Breast epithelium (tissue), 4 donors: ENCODE results near the gene MBOAT2. TPM values are rescaled to one million over a fixed set of nuclear protein-coding genes. Genes with fewer than 3 reads are reported as not detected.

Experiments used
- DNase-seq, 2 donors: peaks; one replicate each; pipeline ENCODE4 v3.0.0-alpha.2; 2019; ENCODE audit warnings: low spot score in 2 of 2
- H3K27ac ChIP-seq, 2 donors: fragments of 200-600 bp; sonication (generic) in 1 of 2; one replicate each; pipeline ENCODE4 v1.5.1; 2016 to 2019; ENCODE audit warnings: mild to moderate bottlenecking in 1 of 2
- H3K27me3 ChIP-seq, 2 donors: fragments of 200-600 bp; sonication (generic) in 1 of 2; one replicate each; pipeline versions ENCODE4 v1.5.1 to v1.6.0; 2017 to 2019; ENCODE audit warnings: control low read depth in 1 of 2, mild to moderate bottlenecking in 1 of 2
- H3K36me3 ChIP-seq: fragments of 200-600 bp; one replicate; pipeline ENCODE4 v1.5.1; 2019
- H3K4me1 ChIP-seq, 2 donors: fragments of 200-600 bp; sonication (generic); one replicate each; pipeline ENCODE4 v1.5.1; 2016 to 2019; ENCODE audit warnings: control low read depth in 1 of 2
- H3K4me3 ChIP-seq, 3 donors: fragments of 200-600 bp; sonication (generic); 1 replicate in 2 of 3; 2 replicates in 1 of 3; pipeline ENCODE4 v1.5.1; 2016 to 2019; ENCODE audit warnings: mild to moderate bottlenecking in 3 of 3, moderate library complexity in 2 of 3
- H3K9me3 ChIP-seq, 2 donors: fragments of 200-600 bp; sonication (generic) in 1 of 2; one replicate each; pipeline ENCODE4 v1.5.1; 2016 to 2019; ENCODE audit warnings: control low read depth in 1 of 2
- POLR2A ChIP-seq: fragments of 450-650 bp; IDR thresholded peaks from one replicate; pipeline ENCODE4 v1.6.1; 2016; ENCODE audit warnings: antibody characterized with exemption, mild to moderate bottlenecking, moderate library complexity
- POLR2AphosphoS5 ChIP-seq, 3 donors: sonication (generic); formaldehyde crosslinking; IDR thresholded peaks; one replicate each; pipeline ENCODE4 v1.6.1; 2017; ENCODE audit warnings: antibody characterized with exemption in 3 of 3
- intact Hi-C: fragments of 100-400 bp; cut with DNase I; formaldehyde crosslinking; loops from one replicate; pipeline ENCODE4 v1.15.1; 2023; ENCODE audit warnings: low total_unique reads
- total RNA-seq, 3 donors: library from RNA; depleted of rRNA; stranded (reverse); fragments of >200 nt; gene quantifications; one replicate each; pipeline ENCODE4 v1.1.0, GENCODE V29; 2016
- TF ChIP-seq, protein P1 (sequence below), 3 donors: fragments of 450-650 bp; IDR thresholded peaks; one replicate each; pipeline ENCODE4 v1.5.1; 2016 to 2017; ENCODE audit warnings: antibody characterized with exemption in 3 of 3, mild to moderate bottlenecking in 3 of 3, moderate library complexity in 3 of 3

Gene MBOAT2
- total RNA-seq, 3 donors from 2014 or later: 6.4 to 41.0 (median 23.6) TPM

DNA sequence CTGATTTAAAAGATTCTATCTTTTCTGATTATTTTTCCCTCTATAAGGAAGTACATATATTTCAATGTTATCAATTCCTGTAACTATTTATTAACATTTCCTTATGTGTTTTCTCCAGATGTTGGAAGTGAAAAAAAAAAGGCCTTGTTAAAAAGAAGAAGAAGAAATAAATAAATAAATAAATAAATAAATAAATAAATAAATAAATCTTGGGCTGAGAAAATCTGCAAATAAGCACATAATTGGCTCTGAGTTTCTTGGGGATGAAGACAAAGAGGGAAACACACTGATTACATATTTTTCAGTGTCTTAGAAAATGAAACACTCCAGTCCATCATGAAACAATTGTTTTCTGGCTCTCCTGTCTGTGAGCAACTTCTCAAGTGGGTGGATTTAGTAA lies 21.1 kb upstream of the MBOAT2 start:
- Histone ChIP-seq H3K4me1 (no peaks in the 10 kb centered on the region), H3K27me3 (no peaks in the 10 kb centered on the region), H3K4me3 (no peak overlapping the region), H3K36me3 (no peaks in the 10 kb centered on the region), H3K9me3 (no peaks in the 10 kb centered on the region), H3K27ac (no peak overlapping the region)
- intact Hi-C loops: no loop called here
- TF ChIP-seq, protein P1, sequence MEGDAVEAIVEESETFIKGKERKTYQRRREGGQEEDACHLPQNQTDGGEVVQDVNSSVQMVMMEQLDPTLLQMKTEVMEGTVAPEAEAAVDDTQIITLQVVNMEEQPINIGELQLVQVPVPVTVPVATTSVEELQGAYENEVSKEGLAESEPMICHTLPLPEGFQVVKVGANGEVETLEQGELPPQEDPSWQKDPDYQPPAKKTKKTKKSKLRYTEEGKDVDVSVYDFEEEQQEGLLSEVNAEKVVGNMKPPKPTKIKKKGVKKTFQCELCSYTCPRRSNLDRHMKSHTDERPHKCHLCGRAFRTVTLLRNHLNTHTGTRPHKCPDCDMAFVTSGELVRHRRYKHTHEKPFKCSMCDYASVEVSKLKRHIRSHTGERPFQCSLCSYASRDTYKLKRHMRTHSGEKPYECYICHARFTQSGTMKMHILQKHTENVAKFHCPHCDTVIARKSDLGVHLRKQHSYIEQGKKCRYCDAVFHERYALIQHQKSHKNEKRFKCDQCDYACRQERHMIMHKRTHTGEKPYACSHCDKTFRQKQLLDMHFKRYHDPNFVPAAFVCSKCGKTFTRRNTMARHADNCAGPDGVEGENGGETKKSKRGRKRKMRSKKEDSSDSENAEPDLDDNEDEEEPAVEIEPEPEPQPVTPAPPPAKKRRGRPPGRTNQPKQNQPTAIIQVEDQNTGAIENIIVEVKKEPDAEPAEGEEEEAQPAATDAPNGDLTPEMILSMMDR (IDR thresholded peaks at IDR 0.05): no peak
- TF ChIP-seq POLR2AphosphoS5 (IDR thresholded peaks at IDR 0.05) (no peak), POLR2A (no peak)
- DNase-seq: no peak

DNA sequence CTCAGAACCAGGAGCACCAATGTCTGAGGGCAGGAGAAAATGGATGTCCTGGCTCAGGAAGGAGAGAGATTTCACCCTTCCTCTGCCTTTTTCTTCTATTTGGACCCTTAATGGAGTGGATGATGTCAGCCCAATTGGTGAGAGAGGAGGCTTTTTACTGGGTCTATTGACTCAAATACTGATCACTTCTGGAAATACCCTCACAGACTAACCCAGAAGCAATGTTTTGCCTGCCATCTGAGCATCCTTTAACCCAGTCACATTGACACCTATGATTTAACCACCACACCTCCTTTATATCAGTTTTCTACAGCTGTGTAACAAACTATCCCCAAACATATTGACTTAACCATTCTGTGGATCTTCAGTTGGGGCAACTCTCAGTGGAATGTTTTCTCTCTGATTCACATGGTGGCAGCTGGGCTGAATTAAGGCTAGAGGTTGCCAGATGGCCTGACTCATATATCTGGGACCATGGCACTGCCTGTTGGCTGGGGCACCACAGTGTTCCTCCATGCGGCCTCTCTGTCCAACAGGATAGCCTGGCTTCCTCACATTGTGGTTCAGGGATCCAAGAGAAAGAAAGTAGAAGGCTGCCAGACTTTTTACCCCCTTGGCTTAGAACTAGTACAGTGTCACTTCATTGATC lies 18.2 kb upstream of the MBOAT2 start:
- intact Hi-C loops: no loop called here
- no peak overlapping the region for H3K4me3 ChIP-seq
- H3K27ac ChIP-seq: no peak overlapping the region
- no peaks in the 10 kb centered on the region for H3K36me3 ChIP-seq
- DNase-seq: no peak
- TF ChIP-seq POLR2A (no peak), POLR2AphosphoS5 (IDR thresholded peaks at IDR 0.05) (no peak)
- TF ChIP-seq, protein P1 (IDR thresholded peaks at IDR 0.05): no peak
- no peaks in the 10 kb centered on the region for H3K4me1 ChIP-seq
- no peaks in the 10 kb centered on the region for H3K9me3 ChIP-seq
- H3K27me3 ChIP-seq: no peaks in the 10 kb centered on the region

DNA sequence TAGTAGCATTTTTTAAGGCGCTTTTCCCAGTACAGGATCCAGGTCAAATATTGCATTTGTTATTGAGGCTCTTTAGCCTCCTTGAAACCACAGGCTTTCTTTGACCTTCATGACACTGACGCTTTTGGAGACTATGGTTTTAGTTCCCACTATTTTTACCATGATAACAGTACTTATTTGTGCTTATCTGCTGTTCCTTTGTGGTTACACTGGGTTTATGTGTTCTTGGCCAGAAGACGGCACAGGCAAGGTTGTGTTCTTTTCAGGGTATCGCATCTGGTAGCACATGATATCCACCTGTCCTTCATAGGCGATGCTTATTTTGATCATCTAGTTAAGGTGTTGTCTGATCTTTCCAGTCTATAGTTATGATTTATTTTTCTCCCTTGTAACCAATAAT lies 16.8 kb upstream of the MBOAT2 start:
- intact Hi-C loops: no loop called here
- DNase-seq: no peak
- Histone ChIP-seq H3K9me3 (no peaks in the 10 kb centered on the region), H3K27ac (no peak overlapping the region), H3K36me3 (no peaks in the 10 kb centered on the region), H3K4me3 (no peak overlapping the region), H3K4me1 (no peaks in the 10 kb centered on the region), H3K27me3 (no peaks in the 10 kb centered on the region)
- TF ChIP-seq POLR2A (no peak), POLR2AphosphoS5 (IDR thresholded peaks at IDR 0.05) (no peak)
- TF ChIP-seq, protein P1 (IDR thresholded peaks at IDR 0.05): no peak

DNA sequence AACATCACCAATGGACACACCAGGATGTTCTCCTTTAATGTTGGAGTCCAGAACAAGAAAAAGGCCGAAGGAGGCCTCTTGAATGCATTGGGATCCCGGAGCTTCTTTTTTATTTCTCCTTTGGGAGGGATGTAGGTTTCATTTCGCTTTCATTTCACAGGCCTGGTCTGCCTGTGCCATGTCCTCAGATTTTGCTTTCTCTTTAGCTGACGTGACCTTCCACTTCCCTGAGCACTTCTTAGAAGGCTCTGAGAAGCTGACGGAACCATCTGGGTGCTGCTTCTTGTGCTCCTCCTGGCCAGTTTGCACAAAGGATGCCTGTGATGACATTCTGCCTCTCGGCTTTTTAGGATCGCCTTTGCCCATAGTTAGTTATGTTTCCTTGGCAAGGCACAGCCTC lies 15.1 kb upstream of the MBOAT2 start:
- no peaks in the 10 kb centered on the region for H3K4me1 ChIP-seq
- intact Hi-C loops: loop anchor here (5.0 kb wide), 1 partner anchor 1269 kb away; no protein-coding TSS in a partner anchor
- no peak overlapping the region for H3K27ac ChIP-seq
- no peak for DNase-seq
- no peaks in the 10 kb centered on the region for H3K27me3 ChIP-seq
- no peaks in the 10 kb centered on the region for H3K36me3 ChIP-seq
- TF ChIP-seq, protein P1 (IDR thresholded peaks at IDR 0.05): no peak
- TF ChIP-seq POLR2AphosphoS5 (IDR thresholded peaks at IDR 0.05): no peak
- no peak for TF ChIP-seq POLR2A
- no peak overlapping the region for H3K4me3 ChIP-seq
- H3K9me3 ChIP-seq: no peaks in the 10 kb centered on the region

DNA sequence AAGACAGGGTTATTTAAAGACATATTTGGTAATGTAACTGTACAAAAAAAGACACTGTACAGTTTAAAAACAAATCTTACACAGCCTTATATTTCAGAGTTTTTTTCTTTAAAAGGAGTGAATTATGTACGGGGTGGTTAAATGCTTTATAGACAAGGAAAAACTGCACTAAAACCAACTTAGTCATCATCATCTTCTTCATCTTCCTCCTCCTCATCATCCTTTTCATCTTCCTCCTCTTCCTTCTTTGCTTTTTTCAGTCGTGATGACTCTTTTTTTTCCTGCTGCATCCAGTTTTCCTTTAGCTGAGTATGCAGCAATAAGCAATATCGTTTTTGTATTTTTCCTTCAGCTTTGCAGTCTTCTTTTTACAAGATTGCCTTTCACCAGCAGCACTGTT lies 14.6 kb upstream of the MBOAT2 start:
- H3K9me3 ChIP-seq: no peaks in the 10 kb centered on the region
- no peak overlapping the region for H3K27ac ChIP-seq
- intact Hi-C loops: loop anchor here (5.0 kb wide), 1 partner anchor 1269 kb away; no protein-coding TSS in a partner anchor
- no peaks in the 10 kb centered on the region for H3K36me3 ChIP-seq
- H3K4me1 ChIP-seq: no peaks in the 10 kb centered on the region
- no peaks in the 10 kb centered on the region for H3K27me3 ChIP-seq
- no peak for TF ChIP-seq POLR2A
- TF ChIP-seq, protein P1 (IDR thresholded peaks at IDR 0.05): no peak
- no peak for TF ChIP-seq POLR2AphosphoS5 (IDR thresholded peaks at IDR 0.05)
- DNase-seq: no peak
- no peak overlapping the region for H3K4me3 ChIP-seq
